ENCODE data around the gene PHYH.

DNA sequence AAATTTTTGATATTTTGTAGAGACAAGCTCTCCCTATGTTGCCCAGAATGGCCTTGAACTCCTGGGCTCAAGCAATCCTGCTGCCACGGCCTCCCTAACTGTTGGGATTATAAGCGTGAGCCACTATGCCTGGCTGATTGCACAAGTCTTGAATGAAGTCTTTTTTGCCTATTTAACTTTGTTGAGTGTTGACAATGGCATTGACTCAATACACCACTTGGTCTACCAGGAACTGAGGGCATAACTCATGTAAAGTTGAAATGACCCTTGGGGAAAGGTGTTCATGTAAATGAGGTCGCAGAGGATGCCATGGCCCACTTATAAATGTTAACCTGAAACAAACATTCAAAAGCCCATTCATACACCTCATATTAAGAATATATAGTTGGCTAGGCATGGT, 58.3 kb downstream of the PHYH start:
- TF ChIP-seq, protein P1, sequence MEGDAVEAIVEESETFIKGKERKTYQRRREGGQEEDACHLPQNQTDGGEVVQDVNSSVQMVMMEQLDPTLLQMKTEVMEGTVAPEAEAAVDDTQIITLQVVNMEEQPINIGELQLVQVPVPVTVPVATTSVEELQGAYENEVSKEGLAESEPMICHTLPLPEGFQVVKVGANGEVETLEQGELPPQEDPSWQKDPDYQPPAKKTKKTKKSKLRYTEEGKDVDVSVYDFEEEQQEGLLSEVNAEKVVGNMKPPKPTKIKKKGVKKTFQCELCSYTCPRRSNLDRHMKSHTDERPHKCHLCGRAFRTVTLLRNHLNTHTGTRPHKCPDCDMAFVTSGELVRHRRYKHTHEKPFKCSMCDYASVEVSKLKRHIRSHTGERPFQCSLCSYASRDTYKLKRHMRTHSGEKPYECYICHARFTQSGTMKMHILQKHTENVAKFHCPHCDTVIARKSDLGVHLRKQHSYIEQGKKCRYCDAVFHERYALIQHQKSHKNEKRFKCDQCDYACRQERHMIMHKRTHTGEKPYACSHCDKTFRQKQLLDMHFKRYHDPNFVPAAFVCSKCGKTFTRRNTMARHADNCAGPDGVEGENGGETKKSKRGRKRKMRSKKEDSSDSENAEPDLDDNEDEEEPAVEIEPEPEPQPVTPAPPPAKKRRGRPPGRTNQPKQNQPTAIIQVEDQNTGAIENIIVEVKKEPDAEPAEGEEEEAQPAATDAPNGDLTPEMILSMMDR (IDR thresholded peaks at IDR 0.05): no peak
- no peak for TF ChIP-seq POLR2A (IDR thresholded peaks at IDR 0.05)
- no peak for TF ChIP-seq POLR2AphosphoS5 (IDR thresholded peaks at IDR 0.05)
- no peak for TF ChIP-seq EP300 (IDR thresholded peaks at IDR 0.05)
